BLaER1 treated with 17β-estradiol and CSF1 and Interleukin-3, amounts not matched to agents 10 nM and 100 nM (cell line): ENCODE data around the gene ZSWIM8.

Experiments used
- H3K27ac ChIP-seq, 11 experiments: shearing (Covaris generic); formaldehyde crosslinking; 2 replicates each; pipeline ENCODE4 v1.8.1; 2022
- H3K27me3 ChIP-seq, 11 experiments: shearing (Covaris generic); formaldehyde crosslinking; 2 replicates each; pipeline ENCODE4 v1.8.1; 2022
- H3K36me3 ChIP-seq, 11 experiments: shearing (Covaris generic); formaldehyde crosslinking; 2 replicates each; pipeline ENCODE4 v1.8.1; 2022
- H3K4me1 ChIP-seq, 10 experiments: shearing (Covaris generic); formaldehyde crosslinking; 2 replicates each; pipeline ENCODE4 v1.8.1; 2022
- H3K4me2 ChIP-seq, 11 experiments: shearing (Covaris generic); formaldehyde crosslinking; 2 replicates each; pipeline ENCODE4 v1.8.1; 2022
- H3K4me3 ChIP-seq, 10 experiments: shearing (Covaris generic); formaldehyde crosslinking; 2 replicates each; pipeline ENCODE4 v1.8.1; 2022
- H3K9ac ChIP-seq, 11 experiments: shearing (Covaris generic); formaldehyde crosslinking; 2 replicates each; pipeline ENCODE4 v1.8.1; 2022
- H3K9me3 ChIP-seq, 11 experiments: shearing (Covaris generic); formaldehyde crosslinking; replicated peaks in 1 of 11; 2 replicates each; pipeline ENCODE4 v1.8.1; 2022
- H4K20me1 ChIP-seq, 11 experiments: shearing (Covaris generic); formaldehyde crosslinking; 2 replicates each; pipeline ENCODE4 v1.8.1; 2022
- Cebpa-rat ChIP-seq, 11 experiments: shearing (Covaris generic); IDR thresholded peaks; 2 replicates each; pipeline ENCODE4 v1.8.1; 2022

Gene ZSWIM8

DNA sequence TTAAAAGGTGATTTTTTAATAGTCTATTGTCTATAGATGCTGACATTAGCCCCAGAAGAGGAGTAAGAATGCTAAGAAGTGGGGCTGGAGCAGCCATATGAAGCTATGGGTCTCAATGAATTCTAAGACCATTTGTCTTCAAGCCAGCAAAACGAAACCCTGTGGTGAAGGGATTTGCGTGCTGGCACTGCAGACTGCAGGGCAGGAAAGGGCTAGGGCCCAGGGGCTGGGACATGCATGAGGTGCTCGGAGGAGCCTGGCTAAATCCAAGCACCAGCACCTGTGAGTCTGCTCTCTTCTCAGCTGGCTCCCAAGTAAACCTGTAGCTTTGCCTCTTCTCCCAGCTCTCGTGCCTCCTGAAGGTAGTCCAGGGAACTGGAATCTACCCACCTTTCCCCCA, 27.3 kb downstream of the ZSWIM8 start:
- peaks cover 7 to 60% (median 21%) of the 10 kb centered on the region in 10 experiments for H3K4me1 ChIP-seq
- peaks cover 21 to 62% (median 43%) of the 10 kb centered on the region in 11 experiments for H3K36me3 ChIP-seq
- H3K9ac ChIP-seq, result 0 out of 22 replicates have a peak overlapping the region, but pooled peaks of 1 of the 11 experiments have one; percentile 18
- H3K27ac ChIP-seq, result no peak overlapping the region
- peaks cover 0 to 29% (median 7%) of the 10 kb centered on the region in 11 experiments; a peak in 11 of 22 replicates for H4K20me1 ChIP-seq
- H3K4me3 ChIP-seq, result no peak overlapping the region
- H3K9me3 ChIP-seq, result no peaks in the 10 kb centered on the region
- no peak for TF ChIP-seq Cebpa-rat (IDR thresholded peaks at IDR 0.05)
- H3K4me2 ChIP-seq, result peak overlapping the region in 4 of 11 experiments; percentile 56 to 67 (median 66); a peak in 6 of 22 replicates
- no peaks in the 10 kb centered on the region for H3K27me3 ChIP-seq

DNA sequence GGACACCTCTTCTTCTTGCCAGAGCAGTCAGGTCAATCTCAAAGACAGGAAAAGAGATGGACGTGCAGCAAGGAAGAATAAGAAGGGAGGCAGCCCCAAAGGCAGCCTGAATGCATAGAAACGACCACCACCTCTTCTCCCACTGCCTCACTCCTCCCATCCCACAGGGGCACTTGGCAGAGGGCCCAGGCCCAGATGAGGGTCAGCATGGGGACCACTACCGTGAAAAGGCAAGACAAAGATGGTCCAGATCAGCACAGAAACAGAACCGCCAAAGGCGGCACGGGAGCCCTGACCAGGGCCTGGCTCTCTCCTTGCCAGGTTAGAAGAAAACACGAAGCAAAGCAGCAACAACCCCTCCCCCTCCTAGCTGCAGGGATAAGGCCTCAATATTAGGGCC, 27.9 kb downstream of the ZSWIM8 start:
- Histone ChIP-seq H3K36me3 (peaks cover 18 to 62% (median 42%) of the 10 kb centered on the region in 11 experiments), H4K20me1 (peaks cover 0 to 25% (median 3%) of the 10 kb centered on the region in 11 experiments; a peak in 9 of 22 replicates), H3K9ac (no peak overlapping the region), H3K27me3 (no peaks in the 10 kb centered on the region), H3K4me1 (peaks cover 7 to 60% (median 19%) of the 10 kb centered on the region in 10 experiments), H3K9me3 (no peaks in the 10 kb centered on the region), H3K4me2 (no peak overlapping the region), H3K4me3 (no peak overlapping the region), H3K27ac (no peak overlapping the region)
- TF ChIP-seq Cebpa-rat (IDR thresholded peaks at IDR 0.05), result no peak

DNA sequence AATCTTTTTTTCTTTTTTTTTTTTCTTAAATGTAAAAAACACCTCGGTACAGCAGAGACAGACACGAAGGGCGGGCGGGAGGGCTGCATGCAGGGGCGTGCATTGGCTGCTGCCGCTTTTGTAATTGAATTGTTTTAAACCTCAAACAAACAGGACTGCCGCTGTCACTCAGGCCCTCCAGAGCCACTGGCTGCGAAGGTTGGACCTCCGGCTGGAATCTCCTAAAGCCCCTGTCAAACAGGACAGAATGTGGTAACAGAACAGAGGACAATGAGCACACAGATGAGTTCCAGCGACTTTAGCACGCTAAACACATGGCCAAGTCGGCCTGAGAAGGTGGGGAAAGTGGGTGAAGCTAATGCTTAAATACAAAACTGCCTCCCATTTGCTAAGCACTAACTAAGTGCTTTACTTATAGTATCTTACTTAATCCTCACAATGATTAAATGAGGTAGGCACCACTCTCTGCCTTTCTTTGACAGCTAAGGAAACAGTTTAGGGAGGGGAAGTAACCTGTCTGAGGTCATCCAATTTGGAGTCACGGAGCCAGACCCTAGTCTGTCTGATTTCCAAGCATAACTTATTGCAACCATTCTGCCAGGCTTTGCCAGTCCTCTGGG, 29.0 kb downstream of the ZSWIM8 start:
- H3K27me3 ChIP-seq, result no peaks in the 10 kb centered on the region
- no peaks in the 10 kb centered on the region for H3K9me3 ChIP-seq
- H3K27ac ChIP-seq, result no peak overlapping the region
- no peak overlapping the region for H3K4me3 ChIP-seq
- H4K20me1 ChIP-seq, result peaks cover 0 to 17% (median 0%) of the 10 kb centered on the region in 11 experiments; a peak in 6 of 22 replicates
- no peak overlapping the region for H3K9ac ChIP-seq
- peaks cover 10 to 53% (median 37%) of the 10 kb centered on the region in 11 experiments; a peak in 19 of 22 replicates for H3K36me3 ChIP-seq
- H3K4me1 ChIP-seq, result peaks cover 7 to 61% (median 19%) of the 10 kb centered on the region in 10 experiments
- TF ChIP-seq Cebpa-rat (IDR thresholded peaks at IDR 0.05), result no peak
- H3K4me2 ChIP-seq, result no peak overlapping the region

DNA sequence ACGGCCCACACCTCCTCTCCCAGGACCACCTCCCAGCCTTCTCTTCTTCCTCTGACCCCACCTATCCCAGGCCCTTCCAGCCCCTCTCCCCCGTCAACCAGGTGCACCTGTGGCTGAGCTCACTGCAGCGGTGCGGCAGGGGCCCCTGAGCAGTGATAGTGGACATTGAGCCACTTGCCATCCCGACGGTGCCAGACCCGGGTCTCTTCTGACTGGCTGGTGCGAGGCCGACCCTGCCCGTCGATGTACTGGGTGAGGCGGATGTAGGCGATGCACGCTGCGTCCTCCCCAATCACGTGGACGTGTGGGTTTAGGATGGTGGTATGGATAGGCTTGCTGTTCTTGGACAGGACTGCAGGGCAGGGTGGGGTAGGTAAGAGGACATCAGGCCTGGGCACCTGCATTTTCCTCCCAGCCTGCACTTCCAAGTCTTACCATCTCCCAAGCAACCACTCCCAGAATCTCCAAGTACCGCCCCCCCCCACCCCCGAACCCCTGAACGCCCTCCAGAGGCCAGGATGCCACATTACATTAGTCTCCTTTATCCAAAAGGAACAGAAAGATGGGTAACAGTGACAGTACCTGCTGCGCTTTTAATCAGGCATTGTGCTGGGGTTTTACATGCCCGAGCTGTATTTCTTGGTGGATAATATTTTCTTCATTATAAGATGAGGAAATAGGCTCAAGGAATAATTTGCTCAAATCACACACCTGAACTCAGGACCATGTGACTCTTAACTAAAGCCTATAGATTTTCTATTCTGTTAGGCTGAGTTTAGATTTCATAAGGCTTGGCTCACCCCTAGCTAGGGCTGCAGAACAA, 29.7 kb downstream of the ZSWIM8 start:
- Histone ChIP-seq H3K9ac (no peak overlapping the region), H3K9me3 (no peaks in the 10 kb centered on the region), H3K4me3 (no peak overlapping the region), H3K36me3 (peaks cover 10 to 52% (median 38%) of the 10 kb centered on the region in 11 experiments; a peak in 19 of 22 replicates), H3K4me1 (peaks cover 7 to 61% (median 19%) of the 10 kb centered on the region in 10 experiments), H3K27me3 (no peaks in the 10 kb centered on the region), H4K20me1 (peaks cover 0 to 10% (median 0%) of the 10 kb centered on the region in 11 experiments; a peak in 4 of 22 replicates), H3K4me2 (peak overlapping the region in 1 of 11 experiments; percentile 17; a peak in 1 of 22 replicates), H3K27ac (no peak overlapping the region)
- TF ChIP-seq Cebpa-rat (IDR thresholded peaks at IDR 0.05), result no peak

DNA sequence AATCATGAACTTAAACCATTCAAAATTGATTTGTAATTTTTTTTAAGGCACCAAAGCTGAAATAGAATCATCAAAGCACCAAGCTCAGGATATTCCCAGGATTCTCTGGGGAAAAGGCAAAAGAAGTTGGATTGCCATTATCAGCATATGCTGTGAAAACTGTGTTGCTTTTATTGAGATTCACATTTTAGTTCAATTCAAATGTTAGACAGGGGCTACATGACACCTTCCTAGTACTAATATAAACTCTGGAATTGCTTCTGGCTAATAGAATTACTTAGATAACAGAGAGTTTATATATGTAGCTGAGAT, 30.3 kb downstream of the ZSWIM8 start:
- Histone ChIP-seq H4K20me1 (peaks cover 0 to 5% (median 0%) of the 10 kb centered on the region in 11 experiments; a peak in 3 of 22 replicates), H3K4me3 (no peak overlapping the region), H3K27ac (peak overlapping the region in 1 of 11 experiments; percentile 4; a peak in 1 of 22 replicates), H3K9me3 (no peaks in the 10 kb centered on the region), H3K27me3 (no peaks in the 10 kb centered on the region), H3K4me1 (peaks cover 1 to 56% (median 14%) of the 10 kb centered on the region in 10 experiments; a peak in 19 of 20 replicates), H3K9ac (peak overlapping the region in 2 of 11 experiments; percentile 20 to 32; a peak in 2 of 22 replicates), H3K4me2 (peak overlapping the region in 2 of 11 experiments; percentile 17 to 40; a peak in 2 of 22 replicates), H3K36me3 (peaks cover 10 to 52% (median 38%) of the 10 kb centered on the region in 11 experiments; a peak in 19 of 22 replicates)
- no peak for TF ChIP-seq Cebpa-rat (IDR thresholded peaks at IDR 0.05)

DNA sequence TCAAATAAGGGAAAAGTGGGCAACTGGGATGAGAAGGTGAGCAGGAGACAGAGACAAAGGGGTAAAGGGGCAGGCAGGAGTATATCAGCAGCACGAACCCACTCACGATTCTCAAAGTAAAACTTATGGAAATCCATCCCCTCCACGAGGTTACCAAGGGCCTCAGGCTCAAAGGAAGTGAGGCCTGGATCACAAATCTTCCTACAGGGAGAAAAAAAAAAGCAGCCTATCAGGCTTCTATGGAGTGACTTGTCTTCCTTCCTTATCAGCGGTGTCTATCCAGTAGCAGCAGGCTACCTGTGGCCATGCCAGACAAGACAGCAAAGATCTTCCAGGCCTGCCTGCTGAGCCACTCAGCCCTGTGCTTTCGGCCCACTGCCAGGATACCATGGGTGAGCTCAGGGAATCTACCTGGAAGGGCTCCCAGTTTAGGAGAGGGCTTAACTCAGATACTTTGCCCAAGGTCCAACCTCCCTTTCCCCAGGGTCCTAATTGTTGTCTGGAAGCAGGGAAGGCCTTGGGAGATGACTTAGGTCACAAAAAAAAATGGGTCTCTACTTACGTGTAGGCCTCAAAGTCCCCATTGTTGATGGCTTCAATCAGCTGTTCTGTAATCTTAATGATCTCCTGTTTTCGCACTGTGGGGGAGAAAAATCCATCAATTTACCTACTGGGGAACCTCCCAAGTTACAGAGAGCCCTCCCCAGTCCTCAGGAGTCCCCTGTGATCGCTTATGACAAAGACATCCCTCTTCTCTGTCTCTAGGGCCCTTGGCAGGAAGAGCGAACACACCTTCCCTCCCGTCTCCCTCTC, 31.7 kb downstream of the ZSWIM8 start:
- H3K9ac ChIP-seq, result peak overlapping the region in 5 of 11 experiments; percentile 1 to 33 (median 15); a peak in 4 of 22 replicates
- H3K9me3 ChIP-seq, result no peaks in the 10 kb centered on the region
- H3K27me3 ChIP-seq, result no peaks in the 10 kb centered on the region
- peak overlapping the region in 3 of 11 experiments; percentile 24 to 35 (median 28); a peak in 5 of 22 replicates for H3K27ac ChIP-seq
- TF ChIP-seq Cebpa-rat (IDR thresholded peaks at IDR 0.05), result no peak
- H3K4me1 ChIP-seq, result peaks cover 0 to 54% (median 11%) of the 10 kb centered on the region in 10 experiments; a peak in 13 of 20 replicates
- peak overlapping the region in 3 of 11 experiments; percentile 17 to 40 (median 31); a peak in 4 of 22 replicates for H3K4me2 ChIP-seq
- H3K36me3 ChIP-seq, result peaks cover 16 to 64% (median 47%) of the 10 kb centered on the region in 11 experiments; a peak in 19 of 22 replicates
- H3K4me3 ChIP-seq, result no peak overlapping the region
- H4K20me1 ChIP-seq, result peaks cover 0 to 5% (median 0%) of the 10 kb centered on the region in 11 experiments; a peak in 1 of 22 replicates

DNA sequence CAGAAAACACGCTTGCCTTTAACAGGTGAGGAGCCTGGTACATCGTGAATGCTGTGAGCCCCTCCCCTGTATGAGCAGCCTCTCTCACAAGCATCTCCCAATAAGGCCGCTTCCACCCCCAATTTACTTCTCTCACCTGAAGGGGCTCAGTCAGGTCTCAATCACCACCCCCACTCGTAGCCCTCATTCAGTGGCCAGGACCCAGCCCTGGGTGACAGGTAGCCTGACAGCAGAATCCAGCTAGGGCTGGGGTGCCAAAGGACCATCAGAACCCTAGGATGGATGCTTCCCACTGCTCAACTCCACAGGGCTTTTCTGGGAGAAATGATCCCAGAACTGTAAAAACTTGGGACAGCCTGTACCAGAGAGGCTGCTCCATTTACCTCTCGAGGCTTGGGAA, 32.4 kb downstream of the ZSWIM8 start:
- Histone ChIP-seq H3K4me1 (peaks cover 0 to 46% (median 4%) of the 10 kb centered on the region in 10 experiments; a peak in 9 of 20 replicates), H3K9ac (peak overlapping the region in 1 of 11 experiments; percentile 10; a peak in 1 of 22 replicates), H3K4me2 (peak overlapping the region in 1 of 11 experiments; percentile 17; a peak in 2 of 22 replicates), H3K9me3 (no peaks in the 10 kb centered on the region), H3K27me3 (no peaks in the 10 kb centered on the region), H4K20me1 (peaks cover 0 to 5% (median 0%) of the 10 kb centered on the region in 11 experiments; a peak in 1 of 22 replicates), H3K4me3 (no peak overlapping the region), H3K27ac (no peak overlapping the region), H3K36me3 (peaks cover 16 to 65% (median 47%) of the 10 kb centered on the region in 11 experiments; a peak in 19 of 22 replicates)
- no peak for TF ChIP-seq Cebpa-rat (IDR thresholded peaks at IDR 0.05)

DNA sequence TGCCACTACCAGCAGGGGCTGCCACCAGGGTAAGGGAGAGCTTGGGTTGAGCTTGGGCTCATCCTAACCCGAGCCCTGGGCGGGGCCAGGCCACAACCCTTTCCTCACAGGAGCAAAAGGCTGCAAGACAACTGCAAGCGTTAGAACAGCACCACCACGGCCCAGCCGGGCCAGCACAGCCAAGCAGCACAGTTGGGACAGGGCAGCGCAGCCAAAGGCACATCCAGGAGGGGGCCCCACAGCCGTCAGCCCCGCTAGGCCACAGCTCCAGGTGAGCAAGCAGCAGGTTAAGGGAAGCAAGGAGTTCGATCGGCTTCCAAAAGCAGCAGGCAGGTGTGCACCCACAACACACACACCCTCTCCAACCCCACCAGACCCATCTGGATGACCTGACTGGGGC, 33.0 kb downstream of the ZSWIM8 start:
- peak overlapping the region in 2 of 11 experiments; percentile 9 to 17; a peak in 2 of 22 replicates for H3K4me2 ChIP-seq
- peaks cover 0 to 6% (median 0%) of the 10 kb centered on the region in 11 experiments; a peak in 1 of 22 replicates for H4K20me1 ChIP-seq
- no peak for TF ChIP-seq Cebpa-rat (IDR thresholded peaks at IDR 0.05)
- no peaks in the 10 kb centered on the region for H3K27me3 ChIP-seq
- H3K4me1 ChIP-seq, result peaks cover 0 to 45% (median 4%) of the 10 kb centered on the region in 10 experiments; a peak in 8 of 20 replicates
- H3K9ac ChIP-seq, result no peak overlapping the region; a peak in 1 of 22 replicates
- H3K27ac ChIP-seq, result no peak overlapping the region
- no peaks in the 10 kb centered on the region for H3K9me3 ChIP-seq
- no peak overlapping the region for H3K4me3 ChIP-seq
- H3K36me3 ChIP-seq, result peaks cover 19 to 63% (median 45%) of the 10 kb centered on the region in 11 experiments; a peak in 20 of 22 replicates
